Mucosa of rectum (tissue), 2 donors: ENCODE data around the gene RPS6KA4.
A peak's percentile ranks its signal among the peaks of the same experiment; 100 is the strongest.

Experiments
- H3K27ac ChIP-seq, 2 donors: one replicate each; pipeline ENCODE4 v1.7.0; 2013; ENCODE audit warnings: inconsistent platforms in 2 of 2, low read depth in 2 of 2, low read length in 2 of 2
- H3K27me3 ChIP-seq, 2 donors: one replicate each; pipeline ENCODE4 v1.7.0; 2013; ENCODE audit warnings: low read length in 2 of 2; ENCODE audit not compliant: control insufficient read depth in 2 of 2, insufficient read depth in 2 of 2
- H3K36me3 ChIP-seq, 2 donors: one replicate each; pipeline ENCODE4 v1.7.0; 2013; ENCODE audit warnings: low read length in 2 of 2; ENCODE audit not compliant: control insufficient read depth in 2 of 2, insufficient read depth in 2 of 2
- H3K4me1 ChIP-seq, 2 donors: one replicate each; pipeline ENCODE4 v1.7.0; 2013; ENCODE audit warnings: low read length in 2 of 2, mild to moderate bottlenecking in 1 of 2; ENCODE audit not compliant: control insufficient read depth in 2 of 2, insufficient read depth in 2 of 2
- H3K4me3 ChIP-seq, 2 donors: one replicate each; pipeline ENCODE4 v1.7.0; 2013; ENCODE audit warnings: low read length in 2 of 2
- H3K9ac ChIP-seq, 2 donors: one replicate each; pipeline ENCODE4 v1.7.0; 2013; ENCODE audit warnings: low read length in 2 of 2, low read depth in 1 of 2, mild to moderate bottlenecking in 1 of 2
- H3K9me3 ChIP-seq, 2 donors: one replicate each; pipeline ENCODE4 v1.7.0; 2013; ENCODE audit warnings: low read length in 2 of 2; ENCODE audit not compliant: control insufficient read depth in 2 of 2
- donor health status: healthy.
- donor health status: Normal muscosa, but diverticular disease.

The RPS6KA4 gene

DNA sequence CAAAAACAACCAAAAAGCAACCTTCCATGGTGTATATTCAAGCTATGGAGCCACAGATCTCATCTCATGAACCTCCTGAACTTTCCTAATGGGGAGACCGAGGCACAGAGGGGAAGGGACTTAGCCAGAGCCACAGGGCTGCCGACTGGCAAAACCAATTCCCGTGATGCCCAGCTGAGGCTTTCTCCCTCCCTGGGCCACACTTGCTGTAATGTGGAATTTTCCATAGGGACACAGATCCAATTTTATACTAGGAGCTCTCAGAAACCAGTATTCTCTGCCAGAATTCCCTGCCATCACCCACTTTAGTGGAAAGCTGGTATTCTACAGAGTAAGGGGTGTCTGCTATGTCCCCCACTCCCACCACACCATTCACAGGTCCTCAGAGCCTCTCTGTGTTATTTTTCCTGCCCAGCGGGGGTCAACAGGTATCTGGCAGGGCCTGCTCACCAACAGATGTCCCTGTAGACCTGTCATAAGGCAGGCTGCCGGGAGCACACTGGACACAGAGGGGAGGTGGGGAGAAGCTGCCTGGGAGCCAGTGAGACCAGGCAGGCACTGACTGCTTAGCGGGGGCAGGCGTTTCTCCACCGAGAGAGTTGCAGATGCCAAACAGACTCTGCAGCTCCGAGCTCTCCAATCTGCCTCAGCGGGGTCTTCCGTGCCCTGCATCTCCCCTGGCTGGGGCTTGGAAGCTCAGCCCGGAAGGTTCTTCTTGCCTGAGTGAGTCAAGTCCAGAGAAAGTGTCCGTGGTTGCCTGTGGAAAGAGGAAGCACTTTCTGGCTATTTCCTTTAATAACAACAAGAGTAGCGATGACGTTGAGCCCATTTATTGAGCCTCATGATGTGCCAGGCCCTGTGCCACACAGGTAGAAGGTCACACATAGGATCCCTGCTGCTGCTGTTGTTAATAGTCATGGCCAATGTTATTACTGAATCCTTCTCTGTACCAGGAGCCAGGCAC, 26.3 kb downstream of the RPS6KA4 start:
- Histone ChIP-seq H3K4me3 (no peak overlapping the region), H3K9ac (no peak overlapping the region), H3K27ac (no peak overlapping the region)

GRCh38 chr11:64385945-64386704, 27.2 kb downstream of the RPS6KA4 start:
- Histone ChIP-seq H3K4me1 (no peaks in the 10 kb centered on the region), H3K36me3 (no peaks in the 10 kb centered on the region), H3K9ac (no peak overlapping the region), H3K4me3 (no peak overlapping the region), H3K27ac (no peak overlapping the region), H3K27me3 (peaks cover 0 to 5% of the 10 kb centered on the region in 2 donors), H3K9me3 (no peaks in the 10 kb centered on the region)

More for the DNA sequence above, 26.3 kb downstream of the RPS6KA4 start:
- Histone ChIP-seq H3K27me3 (peaks cover 0 to 5% of the 10 kb centered on the region in 2 donors), H3K4me1 (no peaks in the 10 kb centered on the region), H3K36me3 (no peaks in the 10 kb centered on the region), H3K9me3 (no peaks in the 10 kb centered on the region)

- Histone ChIP-seq H3K9ac (no peak overlapping the region), H3K4me3 (no peak overlapping the region), H3K36me3 (no peaks in the 10 kb centered on the region), H3K27ac (no peak overlapping the region), H3K27me3 (peaks cover 0 to 5% of the 10 kb centered on the region in 2 donors), H3K9me3 (no peaks in the 10 kb centered on the region), H3K4me1 (no peaks in the 10 kb centered on the region)
Measured at GRCh38 chr11:64387916-64388315, 29.0 kb downstream of the RPS6KA4 start.

GRCh38 chr11:64388894-64389293, 29.9 kb downstream of the RPS6KA4 start:
- no peak overlapping the region for H3K4me3 ChIP-seq
- H3K9me3 ChIP-seq, result no peaks in the 10 kb centered on the region
- H3K4me1 ChIP-seq, result no peaks in the 10 kb centered on the region
- no peaks in the 10 kb centered on the region for H3K36me3 ChIP-seq
- H3K9ac ChIP-seq, result no peak overlapping the region
- H3K27ac ChIP-seq, result no peak overlapping the region
- H3K27me3 ChIP-seq, result peaks cover 0 to 5% of the 10 kb centered on the region in 2 donors

- Histone ChIP-seq H3K4me3 (no peak overlapping the region), H3K9me3 (no peaks in the 10 kb centered on the region), H3K27ac (no peak overlapping the region), H3K36me3 (no peaks in the 10 kb centered on the region), H3K9ac (no peak overlapping the region), H3K4me1 (no peaks in the 10 kb centered on the region), H3K27me3 (peaks cover 0 to 5% of the 10 kb centered on the region in 2 donors)
Measured at GRCh38 chr11:64389851-64390250, 30.9 kb downstream of the RPS6KA4 start.

GRCh38 chr11:64390558-64390957, 31.6 kb downstream of the RPS6KA4 start:
- H3K27me3 ChIP-seq, result peaks cover 0 to 5% of the 10 kb centered on the region in 2 donors
- H3K4me1 ChIP-seq, result no peaks in the 10 kb centered on the region
- no peak overlapping the region for H3K4me3 ChIP-seq
- H3K9ac ChIP-seq, result no peak overlapping the region
- H3K36me3 ChIP-seq, result no peaks in the 10 kb centered on the region
- no peak overlapping the region for H3K27ac ChIP-seq
- no peaks in the 10 kb centered on the region for H3K9me3 ChIP-seq

GRCh38 chr11:64391839-64392238, 32.9 kb downstream of the RPS6KA4 start:
- Histone ChIP-seq H3K36me3 (no peaks in the 10 kb centered on the region), H3K9ac (no peak overlapping the region), H3K4me1 (no peaks in the 10 kb centered on the region), H3K27ac (no peak overlapping the region), H3K9me3 (no peaks in the 10 kb centered on the region), H3K4me3 (no peak overlapping the region), H3K27me3 (peaks cover 0 to 5% of the 10 kb centered on the region in 2 donors)

- H3K9me3 ChIP-seq, result no peaks in the 10 kb centered on the region
- no peak overlapping the region for H3K9ac ChIP-seq
- peak overlapping the region in 1 of 2 donors; percentile 23 for H3K27ac ChIP-seq
- H3K4me3 ChIP-seq, result no peak overlapping the region
- no peaks in the 10 kb centered on the region for H3K36me3 ChIP-seq
- H3K27me3 ChIP-seq, result no peaks in the 10 kb centered on the region
- H3K4me1 ChIP-seq, result no peaks in the 10 kb centered on the region
Measured at GRCh38 chr11:64395545-64396078, 36.6 kb downstream of the RPS6KA4 start.

- no peaks in the 10 kb centered on the region for H3K36me3 ChIP-seq
- H3K4me3 ChIP-seq, result no peak overlapping the region
- no peaks in the 10 kb centered on the region for H3K27me3 ChIP-seq
- no peaks in the 10 kb centered on the region for H3K4me1 ChIP-seq
- H3K9me3 ChIP-seq, result no peaks in the 10 kb centered on the region
- peak overlapping the region in 1 of 2 donors; percentile 23 for H3K27ac ChIP-seq
- no peak overlapping the region for H3K9ac ChIP-seq
Measured at GRCh38 chr11:64396079-64396591, 37.2 kb downstream of the RPS6KA4 start.

DNA sequence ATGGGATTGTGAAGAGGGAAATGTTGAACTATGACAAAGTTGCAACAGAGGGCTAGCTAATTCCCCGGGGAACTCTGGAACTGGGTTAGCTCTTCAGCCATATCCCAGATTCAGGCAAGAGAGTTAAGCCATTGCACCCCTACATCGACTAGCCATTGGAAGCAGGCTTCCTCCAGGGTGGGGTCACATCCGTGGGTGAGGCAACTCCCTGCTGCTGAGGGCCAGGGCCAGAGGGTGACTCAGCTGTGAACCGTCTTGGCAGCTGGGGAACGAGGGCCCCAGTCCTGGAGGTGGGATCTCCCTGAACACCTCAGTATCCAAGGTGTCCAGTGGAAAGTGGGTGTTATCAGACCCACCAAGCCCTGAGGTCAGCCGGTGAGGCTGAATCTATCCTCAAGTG, 41.1 kb downstream of the RPS6KA4 start:
- H3K4me3 ChIP-seq, result no peak overlapping the region
- H3K27me3 ChIP-seq, result no peaks in the 10 kb centered on the region
- no peaks in the 10 kb centered on the region for H3K9me3 ChIP-seq
- H3K36me3 ChIP-seq, result no peaks in the 10 kb centered on the region
- H3K4me1 ChIP-seq, result no peaks in the 10 kb centered on the region
- H3K27ac ChIP-seq, result no peak overlapping the region
- H3K9ac ChIP-seq, result no peak overlapping the region
